ENCODE measurements around the gene DNAJC18. TPM values are rescaled to one million over a fixed set of nuclear protein-coding genes. Genes with fewer than 3 reads are reported as not detected.

The DNAJC18 gene
- total and polyA plus RNA-seq, 2 of the 8 experiments (the other 6 are each of a cell fraction or from before 2014, with no cell fraction given), result 7.8 to 29.2 TPM

- POLR2A ChIA-PET (ENCODE audit: partially characterized antibody), result interaction anchor here (0.6 to 1.1 kb wide), 2 partner anchors 8 to 43 kb away, joined by 3 read pairs; partner anchors contain the start of gene PAIP2
Observed at GRCh38 chr5:139384591-139385051, 54.7 kb downstream of the DNAJC18 start.

More at GRCh38 chr5:139384591-139385051, 54.7 kb downstream of the DNAJC18 start:
- Histone ChIP-seq H4K20me1 (replicated peaks in 1 of 2; ENCODE audit: control insufficient read depth in 1 of 2, insufficient read depth in 2 of 2, low read length in 2 of 2) (peaks cover 0 to 2% of the 10 kb centered on the region in 2 experiments), H3K4me1 (replicated peaks in 1 of 4; ENCODE audit: control insufficient read depth in 3 of 4, insufficient read depth in 4 of 4, low read length in 3 of 4) (peaks cover 3 to 12% (median 10%) of the 10 kb centered on the region in 4 experiments), H3K23me2 (ENCODE audit: low read depth, low read length) (no peaks in the 10 kb centered on the region), H3K4me2 (ENCODE audit: insufficient read depth in 1 of 2, low read depth in 2 of 2, low read length in 2 of 2) (no peak overlapping the region), H3K4ac (replicated peaks; ENCODE audit: insufficient read length, low read depth, low read length) (no peak overlapping the region), H3K79me1 (ENCODE audit: low read depth, low read length) (no peaks in the 10 kb centered on the region; the same call in 1 of the 2 replicates), H2AK5ac (ENCODE audit: low read depth, low read length) (no peak overlapping the region), H2BK20ac (ENCODE audit: low read length) (no peak overlapping the region), H3K79me2 (ENCODE audit: control insufficient read depth in 1 of 2, insufficient read depth in 2 of 2, low read length in 2 of 2) (no peaks in the 10 kb centered on the region), H3K27ac (ENCODE audit: low read depth, low read length) (no peak overlapping the region), H3K9me3 (ENCODE audit: insufficient read depth in 2 of 2, low read depth in 1 of 2, low read length in 1 of 2) (no peaks in the 10 kb centered on the region), H3K56ac (replicated peaks; ENCODE audit: insufficient read length, low read depth, low read length) (no peak overlapping the region), H2BK5ac (ENCODE audit: low read depth, low read length) (no peak overlapping the region), H3K9ac (replicated peaks in 1 of 4; ENCODE audit: extremely low read depth in 1 of 4, low read depth in 3 of 4, low read length in 3 of 4) (no peak overlapping the region), H2BK12ac (ENCODE audit: low read depth, low read length) (no peak overlapping the region), H3K23ac (ENCODE audit: insufficient read length) (no peak overlapping the region), H3K4me3 (ENCODE audit: extremely low read depth in 1 of 4, insufficient read depth in 2 of 4, low read depth in 3 of 4, low read length in 4 of 4) (no peak overlapping the region), H2BK15ac (ENCODE audit: low read length) (no peak overlapping the region), H3K14ac (ENCODE audit: insufficient read length) (no peak overlapping the region), H3K27me3 (replicated peaks in 1 of 4; ENCODE audit: control insufficient read depth in 3 of 4, extremely low read depth in 1 of 4, insufficient read depth in 3 of 4, low read length in 3 of 4) (no peaks in the 10 kb centered on the region), H3K18ac (ENCODE audit: extremely low read depth, low read length) (no peak overlapping the region), H4K8ac (ENCODE audit: extremely low read depth, insufficient read depth, low read length) (no peak overlapping the region), H3K36me3 (ENCODE audit: control insufficient read depth in 2 of 4, insufficient read depth in 4 of 4, low read length in 3 of 4) (no peaks in the 10 kb centered on the region), H2AFZ (ENCODE audit: low read length) (no peak overlapping the region), H4K91ac (replicated peaks; ENCODE audit: insufficient read length, low read length) (no peak overlapping the region), H4K5ac (ENCODE audit: insufficient read length, low read depth, low read length) (no peak overlapping the region), H2BK120ac (replicated peaks; ENCODE audit: low read depth, low read length) (no peak overlapping the region)
- DNase-seq (ENCODE audit: low read depth in 1 of 2, low spot score in 2 of 2) (no peak), FAIRE-seq (no peak)
- TF ChIP-seq KDM1A (IDR thresholded peaks at IDR 0.05; ENCODE audit: borderline replicate concordance, low read length) (no peak), SP2 (IDR thresholded peaks at IDR 0.05; ENCODE audit: low read length) (no peak), HDAC2 (IDR thresholded peaks at IDR 0.05; ENCODE audit: borderline replicate concordance in 1 of 2, low read depth in 2 of 2, low read length in 2 of 2) (no peak), BCL11A (IDR thresholded peaks at IDR 0.05; ENCODE audit: low read depth in 2 of 2, low read length in 2 of 2) (no peak), SAP30 (IDR thresholded peaks at IDR 0.05; ENCODE audit: insufficient read depth, insufficient replicate concordance, low read length) (no peak), GTF2F1 (IDR thresholded peaks at IDR 0.05; ENCODE audit: borderline replicate concordance, low read depth, low read length) (no peak), SIN3A (conservative IDR thresholded peaks at IDR 0.05 in 1 of 2, IDR thresholded peaks at IDR 0.05 in 1 of 2; ENCODE audit: low read depth in 1 of 2, low read length in 2 of 2) (no peak), SRF (IDR thresholded peaks at IDR 0.05; ENCODE audit: low read depth, low read length) (no peak), CBX5 (IDR thresholded peaks at IDR 0.05; ENCODE audit: low read depth, low read length) (no peak), BACH1 (IDR thresholded peaks at IDR 0.05; ENCODE audit: low read length) (no peak), TAF7 (optimal IDR thresholded peaks at IDR 0.05; ENCODE audit: borderline replicate concordance, low read depth, low read length) (no peak), USF2 (IDR thresholded peaks at IDR 0.05; ENCODE audit: low read length) (no peak)
- 85% methylated on average over 9 of the region's 9 CpGs; no CpG with 5 or more reads in 1 of the 2 experiments for WGBS, 2 experiments (ENCODE audit: extremely low coverage in 1 of 2, insufficient coverage in 1 of 2, insufficient read length in 1 of 2, insufficient replicate concordance in 2 of 2, low coverage in 1 of 2, low lambda C conversion rate in 2 of 2, missing lambda C conversion rate in 1 of 2)
- CTCF ChIA-PET (ENCODE audit: partially characterized antibody), result interaction anchor here (1.2 kb wide), 1 partner anchor 251 kb away, joined by 3 read pairs; no protein-coding TSS in a partner anchor
